ENCODE data around the gene MEGF11. TPM values are rescaled to one million over a fixed set of nuclear protein-coding genes. Genes with fewer than 3 reads are reported as not detected.

The MEGF11 gene
- total RNA-seq, 1 experiment from 2014 or later: not detected

- Histone ChIP-seq H3K9me3 (ENCODE audit: insufficient read depth, low read depth) (no peaks in the 10 kb centered on the region), H3K79me2 (ENCODE audit: low read depth) (no peaks in the 10 kb centered on the region), H3K4me1 (replicated peaks; ENCODE audit: insufficient read depth) (no peaks in the 10 kb centered on the region), H2AFZ (no peak overlapping the region), H4K20me1 (ENCODE audit: insufficient read depth) (no peaks in the 10 kb centered on the region), H3K36me3 (ENCODE audit: low read depth) (no peaks in the 10 kb centered on the region), H3K27ac (no peak overlapping the region), H3F3A (ENCODE audit: insufficient read depth, low read depth) (no peaks in the 10 kb centered on the region), H3K4me3 (no peak overlapping the region), H3K9me2 (ENCODE audit: insufficient read depth) (no peaks in the 10 kb centered on the region), H3K27me3 (ENCODE audit: insufficient read depth, low read depth) (no peaks in the 10 kb centered on the region), H3K4me2 (no peak overlapping the region)
- DNase-seq: no peak
- no TSS peak for BruUV-seq (replicated peaks)
- no peak for TF ChIP-seq EZH2 (IDR thresholded peaks at IDR 0.05; ENCODE audit: low read depth)
- TF ChIP-seq CTCF (conservative IDR thresholded peaks at IDR 0.05): no peak
- intact Hi-C loops (cut with micrococcal nuclease; ENCODE audit: unreplicated experiment): no loop called here
- ChIA-PET CTCF (interaction anchor here (0.7 kb wide), 2 partner anchors 349 to 1221 kb away, joined by 3 read pairs; no protein-coding TSS in a partner anchor), POLR2A (ENCODE audit: unreplicated experiment) (interaction anchor here (0.7 kb wide), 1 partner anchor 106 kb away, joined by 8 read pairs; no protein-coding TSS in a partner anchor)
Measured at GRCh38 chr15:65847989-65848388, 405.6 kb downstream of the MEGF11 start.

GRCh38 chr15:65845826-65846519 is 407.6 kb downstream of the MEGF11 start:
- CTCF ChIA-PET: interaction anchor here (0.7 kb wide), 1 partner anchor 92 kb away, joined by 4 read pairs; no protein-coding TSS in a partner anchor
- POLR2A ChIA-PET (ENCODE audit: unreplicated experiment): interaction anchor here (0.6 kb wide), 1 partner anchor 212 kb away, joined by 3 read pairs; no protein-coding TSS in a partner anchor

More at GRCh38 chr15:65845826-65846519, 407.6 kb downstream of the MEGF11 start:
- Histone ChIP-seq H3K79me2 (ENCODE audit: low read depth) (no peaks in the 10 kb centered on the region), H3F3A (ENCODE audit: insufficient read depth, low read depth) (no peaks in the 10 kb centered on the region), H3K4me1 (replicated peaks; ENCODE audit: insufficient read depth) (no peaks in the 10 kb centered on the region), H3K27me3 (ENCODE audit: insufficient read depth, low read depth) (no peaks in the 10 kb centered on the region), H3K4me2 (no peak overlapping the region), H3K36me3 (ENCODE audit: low read depth) (no peaks in the 10 kb centered on the region), H2AFZ (no peak overlapping the region), H3K9me2 (ENCODE audit: insufficient read depth) (no peaks in the 10 kb centered on the region), H3K27ac (no peak overlapping the region), H3K4me3 (no peak overlapping the region), H4K20me1 (ENCODE audit: insufficient read depth) (no peaks in the 10 kb centered on the region), H3K9me3 (ENCODE audit: insufficient read depth, low read depth) (no peaks in the 10 kb centered on the region)
- no peak for TF ChIP-seq CTCF (conservative IDR thresholded peaks at IDR 0.05)
- no peak for TF ChIP-seq EZH2 (IDR thresholded peaks at IDR 0.05; ENCODE audit: low read depth)
- DNase-seq: no peak
- intact Hi-C loops (cut with micrococcal nuclease; ENCODE audit: unreplicated experiment): no loop called here
- no TSS peak for BruUV-seq (replicated peaks)

Small RNAs within 50 kb of the gene (microRNA-seq; reads per million reads assigned to microRNA genes)
- gene MIR4311 (ENCODE audit: borderline number of aligned reads, borderline replicate concordance): not detected

Other genes starting within 250 kb of the MEGF11 start
- gene DIS3L, start 39.8 kb upstream of the MEGF11 start, total RNA-seq (2021): 27.7 and 31.2 TPM in 2 replicates
- 12.9 and 13.1 TPM in 2 replicates for gene TIPIN, start 102.9 kb upstream of the MEGF11 start, total RNA-seq (2021)
- gene MAP2K1, start 133.2 kb upstream of the MEGF11 start, total RNA-seq (2021): 78.6 and 95.5 TPM in 2 replicates
- 15.8 and 17.9 TPM in 2 replicates for gene SNAPC5, start 244.0 kb upstream of the MEGF11 start, total RNA-seq (2021)